Measurements from ENCODE around the gene NTM. TPM values are rescaled to one million over a fixed set of nuclear protein-coding genes. Genes with fewer than 3 reads are reported as not detected.

The NTM gene
- total RNA-seq, 1 experiment from 2014 or later = 16.4 TPM

GRCh38 chr11:131544591-131544990, 174.2 kb downstream of the NTM start:
- CTCF ChIA-PET = interaction anchor here (1.5 to 2.8 kb wide), 2 partner anchors 124 to 130 kb away, joined by 7 to 11 read pairs; no protein-coding TSS in a partner anchor

GRCh38 chr11:131546218-131546895, 175.9 kb downstream of the NTM start:
- Mint-ChIP-seq H3K9me3 (peaks cover 7% of the 10 kb centered on the region), H3K27me3 (ENCODE audit: low read depth) (no peaks in the 10 kb centered on the region), H3K4me3 (no peak overlapping the region), H3K27ac (peak overlapping the region; percentile 78), H3K36me3 (peaks cover 6% of the 10 kb centered on the region), H3K4me1 (peaks cover 25% of the 10 kb centered on the region)
- peak; percentile 29 for DNase-seq (ENCODE audit: low spot score)
- TF ChIP-seq ATF6 (CRISPR knock-in tag; IDR thresholded peaks at IDR 0.05) (no peak), SMAD3 (CRISPR knock-in tag; IDR thresholded peaks at IDR 0.05; ENCODE audit: borderline replicate concordance) (no peak), NR3C1 (CRISPR knock-in tag; conservative IDR thresholded peaks at IDR 0.05; ENCODE audit: low read depth) (no peak), AFF4 (CRISPR knock-in tag; IDR thresholded peaks at IDR 0.05; ENCODE audit: borderline replicate concordance) (no peak), USF1 (CRISPR knock-in tag; IDR thresholded peaks at IDR 0.05) (no peak), RORB (CRISPR knock-in tag; IDR thresholded peaks at IDR 0.05) (no peak), MXD4 (CRISPR knock-in tag; IDR thresholded peaks at IDR 0.05; ENCODE audit: borderline replicate concordance) (no peak), FOXK1 (CRISPR knock-in tag; IDR thresholded peaks at IDR 0.05) (no peak), SMAD4 (CRISPR knock-in tag; IDR thresholded peaks at IDR 0.05) (no peak), SOX15 (CRISPR knock-in tag; IDR thresholded peaks at IDR 0.05) (no peak), HMGXB4 (CRISPR knock-in tag; IDR thresholded peaks at IDR 0.05) (no peak), FOXP4 (CRISPR knock-in tag; IDR thresholded peaks at IDR 0.05) (no peak)
- ChIA-PET CTCF (interaction anchor here (0.5 to 2.8 kb wide), 7 partner anchors 33 to 481 kb away, joined by 3 to 15 read pairs (median 4); no protein-coding TSS in a partner anchor), POLR2A (no interaction called here)
- peak; percentile 84 for ATAC-seq

More at GRCh38 chr11:131544591-131544990, 174.2 kb downstream of the NTM start:
- POLR2A ChIA-PET = no interaction called here
- Mint-ChIP-seq H3K9me3 (peaks cover 18% of the 10 kb centered on the region), H3K4me3 (no peak overlapping the region), H3K4me1 (peaks cover 25% of the 10 kb centered on the region), H3K27me3 (ENCODE audit: low read depth) (no peaks in the 10 kb centered on the region), H3K27ac (no peak overlapping the region), H3K36me3 (peaks cover 15% of the 10 kb centered on the region)
- TF ChIP-seq ZMAT4 (CRISPR knock-in tag; IDR thresholded peaks at IDR 0.05) (no peak), AR (CRISPR knock-in tag; IDR thresholded peaks at IDR 0.05) (no peak)
- peak; percentile 68 for DNase-seq (ENCODE audit: low spot score)
- peak; percentile 93 for ATAC-seq
